IMR-90 (cell line): ENCODE measurements around the gene KRT74. TPM values are rescaled to one million over a fixed set of nuclear protein-coding genes. Genes with fewer than 3 reads are reported as not detected.

Experiments
- ATAC-seq: fragments of 200-7000 bp; cut with Tn5 transposase; 2 replicates; pipeline ENCODE4 v1.9.1; 2020; ENCODE audit warnings: low read depth, mild to moderate bottlenecking, moderate library complexity
- BruUV-seq: library from RNA; stranded (reverse); fragments of 400-500 nt; replicated peaks from 2 replicates; lab custom pipeline; 2021; lab: Mats Ljungman, UMichigan
- CTCF ChIA-PET: fragments of 300-600 bp; formaldehyde crosslinking; extraction: SDS; loops from one replicate; lab custom pipeline; 2021; ENCODE audit warnings: antibody characterized with exemption; lab: Yijun Ruan, JAX
- POLR2A ChIA-PET: fragments of 300-600 bp; sonication (Branson Sonifier 250); formaldehyde crosslinking; loops from one replicate; lab custom pipeline; 2022; ENCODE audit warnings: antibody characterized with exemption; ENCODE audit not compliant: unreplicated experiment; lab: Charles Lee
- DNase-seq: peaks from one replicate; pipeline ENCODE4 v3.0.0; 2013
- H2AFZ ChIP-seq: replicated peaks from 2 replicates; pipeline ENCODE3; 2013; ENCODE audit warnings: low read length, mild to moderate bottlenecking; ENCODE audit not compliant: poor library complexity
- H2AK5ac ChIP-seq: 2 replicates; pipeline ENCODE4 v1.6.1; 2013; ENCODE audit warnings: low read depth, low read length, inconsistent platforms
- H2AK9ac ChIP-seq: replicated peaks from 2 replicates; pipeline ENCODE3; 2013; ENCODE audit warnings: mild to moderate bottlenecking, low read depth, low read length, moderate library complexity; ENCODE audit not compliant: poor library complexity
- H2BK120ac ChIP-seq: 2 replicates; pipeline ENCODE4 v1.6.1; 2013; ENCODE audit warnings: low read depth, low read length, inconsistent platforms
- H2BK15ac ChIP-seq: 3 replicates; pipeline ENCODE4 v1.6.1; 2013; ENCODE audit warnings: low read depth, low read length, inconsistent platforms
- H2BK20ac ChIP-seq: 2 replicates; pipeline ENCODE4 v1.6.1; 2013; ENCODE audit warnings: low read depth, mild to moderate bottlenecking, inconsistent platforms, low read length, moderate library complexity
- H2BK5ac ChIP-seq: 2 replicates; pipeline ENCODE4 v1.6.1; 2013; ENCODE audit warnings: mild to moderate bottlenecking, low read depth, low read length, inconsistent platforms; ENCODE audit not compliant: poor library complexity, severe bottlenecking
- H3K14ac ChIP-seq: replicated peaks from 2 replicates; pipeline ENCODE4 v1.6.1; 2013; ENCODE audit warnings: low read depth, low read length, inconsistent platforms
- H3K18ac ChIP-seq: 2 replicates; pipeline ENCODE4 v1.6.1; 2013; ENCODE audit warnings: low read depth, low read length, control low read depth
- H3K23ac ChIP-seq: 2 replicates; pipeline ENCODE4 v1.6.1; 2013; ENCODE audit warnings: low read depth, low read length, inconsistent platforms
- H3K27ac ChIP-seq: 2 replicates; pipeline ENCODE4 v1.5.1; 2013; ENCODE audit warnings: mild to moderate bottlenecking, control low read depth, low read length; ENCODE audit not compliant: insufficient read depth
- H3K27me3 ChIP-seq: 2 replicates; pipeline ENCODE4 v1.6.1; 2013; ENCODE audit warnings: low read length; ENCODE audit not compliant: control insufficient read depth, insufficient read depth
- H3K36me3 ChIP-seq: 2 replicates; pipeline ENCODE4 v1.6.1; 2013; ENCODE audit warnings: low read length, mixed read lengths; ENCODE audit not compliant: control insufficient read depth, insufficient read depth
- H3K4ac ChIP-seq: 2 replicates; pipeline ENCODE4 v1.6.1; 2013; ENCODE audit warnings: low read depth, low read length, inconsistent platforms
- H3K4me1 ChIP-seq: 2 replicates; pipeline ENCODE4 v1.6.1; 2013; ENCODE audit warnings: low read length, mixed read lengths; ENCODE audit not compliant: control insufficient read depth, insufficient read depth
- H3K4me2 ChIP-seq: 2 replicates; pipeline ENCODE4 v1.6.1; 2013; ENCODE audit warnings: low read depth, mild to moderate bottlenecking, control low read depth, low read length, moderate library complexity
- H3K4me3 ChIP-seq: 2 replicates; pipeline ENCODE4 v1.5.1; 2013; ENCODE audit warnings: low read depth, mild to moderate bottlenecking, control low read depth, low read length, moderate library complexity; ENCODE audit not compliant: insufficient read depth
- H3K56ac ChIP-seq: 2 replicates; pipeline ENCODE4 v1.6.1; 2013; ENCODE audit warnings: low read length, inconsistent platforms; ENCODE audit not compliant: insufficient read depth; ENCODE audit errors: extremely low read depth
- H3K79me1 ChIP-seq, 2 experiments: 2 replicates each; pipeline ENCODE4 v1.6.1; 2013; ENCODE audit warnings: low read length in 2 of 2, inconsistent platforms in 1 of 2, low read depth in 1 of 2
- H3K9ac ChIP-seq: 2 replicates; pipeline ENCODE4 v1.6.1; 2013; ENCODE audit warnings: low read depth, low read length, control low read depth
- H3K9me1 ChIP-seq: 2 replicates; pipeline ENCODE4 v1.6.1; 2013; ENCODE audit warnings: low read length, inconsistent platforms; ENCODE audit not compliant: insufficient read depth
- H3K9me3 ChIP-seq: 2 replicates; pipeline ENCODE4 v1.6.1; 2013; ENCODE audit warnings: low read length; ENCODE audit not compliant: control insufficient read depth, insufficient read depth
- H4K20me1 ChIP-seq: 2 replicates; pipeline ENCODE4 v1.6.1; 2013; ENCODE audit warnings: low read length, inconsistent platforms; ENCODE audit not compliant: insufficient read depth
- H4K5ac ChIP-seq: 2 replicates; pipeline ENCODE4 v1.6.1; 2013; ENCODE audit warnings: mild to moderate bottlenecking, low read depth, low read length, control low read depth
- H4K8ac ChIP-seq, 2 experiments: 2 replicates each; pipeline ENCODE4 v1.6.1; 2013; ENCODE audit warnings: low read depth in 2 of 2, low read length in 2 of 2, control low read depth in 1 of 2, inconsistent platforms in 1 of 2
- H4K91ac ChIP-seq: 2 replicates; pipeline ENCODE4 v1.6.1; 2013; ENCODE audit warnings: low read depth, low read length, inconsistent platforms; ENCODE audit not compliant: insufficient read depth
- BHLHE40 ChIP-seq: fragments of 150-350 bp; IDR thresholded peaks from 2 replicates; pipeline ENCODE4 v1.6.1; 2016; ENCODE audit warnings: mild to moderate bottlenecking, low read depth, low read length
- CEBPB ChIP-seq: IDR thresholded peaks from 2 replicates; pipeline ENCODE4 v1.6.1; 2012; ENCODE audit warnings: low read depth, low read length, improper control_type of control experiment
- RFX5 ChIP-seq: IDR thresholded peaks from 2 replicates; pipeline ENCODE4 v1.8.0; 2012; ENCODE audit warnings: low read depth, mild to moderate bottlenecking, low read length, moderate library complexity
- SMC3 ChIP-seq: fragments of 150-350 bp; IDR thresholded peaks from 2 replicates; pipeline ENCODE4 v1.6.1; 2016; ENCODE audit warnings: low read depth, mild to moderate bottlenecking, antibody characterized with exemption, low read length, moderate library complexity
- WGBS, 2 experiments: methylation state at CpG; one replicate each; pipeline versions ENCODE4 v1.1.5 to v1.1.7; 2013; ENCODE audit warnings: missing lambda C conversion rate in 2 of 2; ENCODE audit not compliant: insufficient read length in 1 of 2; ENCODE audit errors: extremely low coverage in 2 of 2; 5-methylcytosine and 5-hydroxymethylcytosine counted together
- dilution Hi-C: fragments of 300-500 bp; cut with HindIII; formaldehyde crosslinking; loops from one replicate; pipeline ENCODE4 v1.14.3; 2018; ENCODE audit warnings: low sequenced_read_pairs; ENCODE audit not compliant: unreplicated experiment
- in situ Hi-C: fragments of 300-500 bp; cut with MboI; formaldehyde crosslinking; loops from 3 replicates; pipeline ENCODE4 v1.14.3; 2019; ENCODE audit warnings: low sequenced_read_pairs, inconsistent platforms, mixed read lengths
- intact Hi-C: fragments of 100-400 bp; cut with micrococcal nuclease; formaldehyde crosslinking; loops from 2 replicates; pipeline ENCODE4 v1.10.0; 2022
- polyA plus RNA-seq, 3 experiments: library from polyadenylated mRNA; depleted of rRNA; stranded (reverse); fragments of >200 nt; gene quantifications; 2 replicates each; pipeline ENCODE4 v1.2.3, GENCODE V29; 2012; ENCODE audit warnings: low replicate concordance in 1 of 3
- total RNA-seq: library from RNA; depleted of rRNA; stranded (reverse); fragments of >200 nt; gene quantifications from 2 replicates; pipeline ENCODE4 v1.2.3, GENCODE V29; 2012

Gene KRT74
- total and polyA plus RNA-seq, 2 of the 4 experiments (the other 2 are of a cell fraction): not detected

- no peak overlapping the region for H4K91ac ChIP-seq
- no peak overlapping the region for H3K4ac ChIP-seq
- H3K9me1 ChIP-seq: no peaks in the 10 kb centered on the region
- no peak overlapping the region for H3K27ac ChIP-seq
- no peaks in the 10 kb centered on the region for H4K20me1 ChIP-seq
- H2AK9ac ChIP-seq: no peak overlapping the region
- no peak overlapping the region for H2BK15ac ChIP-seq
- H2BK20ac ChIP-seq: no peak overlapping the region
- TF ChIP-seq RFX5 (no peak), CEBPB (no peak), SMC3 (no peak), BHLHE40 (no peak)
- no peak for ATAC-seq
- H3K4me3 ChIP-seq: no peak overlapping the region
- H3K9me3 ChIP-seq: no peaks in the 10 kb centered on the region
- H3K4me2 ChIP-seq: no peak overlapping the region
- peaks cover 28% of the 10 kb centered on the region for H3K27me3 ChIP-seq
- no peak overlapping the region for H4K5ac ChIP-seq
- no peak overlapping the region for H3K23ac ChIP-seq
- H3K56ac ChIP-seq: no peak overlapping the region
- H3K14ac ChIP-seq: no peak overlapping the region
- no peak overlapping the region for H3K18ac ChIP-seq
- no peak overlapping the region for H2AFZ ChIP-seq
- H3K9ac ChIP-seq: no peak overlapping the region
- dilution Hi-C loops (no loop called here), in situ Hi-C loops (no loop called here), intact Hi-C loops (no loop called here)
- no peak overlapping the region for H2BK5ac ChIP-seq
- H2BK120ac ChIP-seq: no peak overlapping the region
- ChIA-PET POLR2A (no interaction called here), CTCF (no interaction called here)
- no peak for DNase-seq
- BruUV-seq: no TSS peak
- no peak overlapping the region for H4K8ac ChIP-seq
- H3K36me3 ChIP-seq: no peaks in the 10 kb centered on the region
- no peaks in the 10 kb centered on the region for H3K4me1 ChIP-seq
- no CpG with 5 or more reads among the region's 2 CpGs for WGBS, 2 experiments
- H2AK5ac ChIP-seq: no peak overlapping the region
- H3K79me1 ChIP-seq: no peaks in the 10 kb centered on the region
Observed at GRCh38 chr12:52530366-52530765, 43.3 kb downstream of the KRT74 start.
